Glutamatergic neuron (in vitro differentiated cells): Measurements from ENCODE around the gene RNASEL. TPM values are rescaled to one million over a fixed set of nuclear protein-coding genes. Genes with fewer than 3 reads are reported as not detected.

Experiments used
- DNase-seq: peaks from one replicate; pipeline ENCODE4 v3.0.0; 2022
- H3K27ac Mint-ChIP-seq: one replicate; pipeline ENCODE4 v1.8.0; 2020; ENCODE audit warnings: mild to moderate bottlenecking, mixed read lengths, inconsistent platforms; ENCODE audit not compliant: unreplicated experiment
- H3K27me3 Mint-ChIP-seq: one replicate; pipeline ENCODE4 v1.8.0; 2020; ENCODE audit warnings: mild to moderate bottlenecking, moderate library complexity, mixed read lengths, inconsistent platforms; ENCODE audit not compliant: unreplicated experiment
- H3K36me3 Mint-ChIP-seq: one replicate; pipeline ENCODE4 v1.8.0; 2020; ENCODE audit warnings: mild to moderate bottlenecking, mixed read lengths, inconsistent platforms; ENCODE audit not compliant: unreplicated experiment
- H3K4me1 Mint-ChIP-seq: one replicate; pipeline ENCODE4 v1.8.0; 2020; ENCODE audit warnings: mild to moderate bottlenecking, low read depth, mixed read lengths, inconsistent platforms; ENCODE audit not compliant: unreplicated experiment
- H3K4me3 Mint-ChIP-seq: one replicate; pipeline ENCODE4 v1.8.0; 2020; ENCODE audit warnings: mild to moderate bottlenecking, mixed read lengths, inconsistent platforms; ENCODE audit not compliant: unreplicated experiment
- H3K9me3 Mint-ChIP-seq: one replicate; pipeline ENCODE4 v1.8.0; 2020; ENCODE audit warnings: mild to moderate bottlenecking, moderate library complexity, mixed read lengths, inconsistent platforms; ENCODE audit not compliant: unreplicated experiment
- long read RNA-seq: library from polyadenylated mRNA; unstranded; transcript quantifications from one replicate; pipeline ENCODE4 v2.0.0, GENCODE V29; 2020; ENCODE audit not compliant: unreplicated experiment
- total RNA-seq: library from RNA; stranded (reverse); fragmentation: NEBNext Ultra II Directional; extraction: Animal tissue kit (Norgen Biotek cat#: 25700); gene quantifications from one replicate; pipeline ENCODE4 v1.2.1, GENCODE V29; 2021; ENCODE audit not compliant: unreplicated experiment
- TF ChIP-seq, protein P1 (sequence below): fragments of 200-600 bp; sonication (generic); IDR thresholded peaks from one replicate; pipeline ENCODE4 v1.5.0; 2021; ENCODE audit not compliant: partially characterized antibody, unreplicated experiment

RNASEL gene, protein sequence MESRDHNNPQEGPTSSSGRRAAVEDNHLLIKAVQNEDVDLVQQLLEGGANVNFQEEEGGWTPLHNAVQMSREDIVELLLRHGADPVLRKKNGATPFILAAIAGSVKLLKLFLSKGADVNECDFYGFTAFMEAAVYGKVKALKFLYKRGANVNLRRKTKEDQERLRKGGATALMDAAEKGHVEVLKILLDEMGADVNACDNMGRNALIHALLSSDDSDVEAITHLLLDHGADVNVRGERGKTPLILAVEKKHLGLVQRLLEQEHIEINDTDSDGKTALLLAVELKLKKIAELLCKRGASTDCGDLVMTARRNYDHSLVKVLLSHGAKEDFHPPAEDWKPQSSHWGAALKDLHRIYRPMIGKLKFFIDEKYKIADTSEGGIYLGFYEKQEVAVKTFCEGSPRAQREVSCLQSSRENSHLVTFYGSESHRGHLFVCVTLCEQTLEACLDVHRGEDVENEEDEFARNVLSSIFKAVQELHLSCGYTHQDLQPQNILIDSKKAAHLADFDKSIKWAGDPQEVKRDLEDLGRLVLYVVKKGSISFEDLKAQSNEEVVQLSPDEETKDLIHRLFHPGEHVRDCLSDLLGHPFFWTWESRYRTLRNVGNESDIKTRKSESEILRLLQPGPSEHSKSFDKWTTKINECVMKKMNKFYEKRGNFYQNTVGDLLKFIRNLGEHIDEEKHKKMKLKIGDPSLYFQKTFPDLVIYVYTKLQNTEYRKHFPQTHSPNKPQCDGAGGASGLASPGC
- 1.3 TPM for total RNA-seq
- long read RNA-seq, full-length matches to known transcripts, result 1 of 2 reads
- long read RNA-seq, partial matches to known transcripts, result 1 of 2 reads
- long read RNA-seq, other reads (novel, unspliced or antisense), result 0 of 2 reads

DNA sequence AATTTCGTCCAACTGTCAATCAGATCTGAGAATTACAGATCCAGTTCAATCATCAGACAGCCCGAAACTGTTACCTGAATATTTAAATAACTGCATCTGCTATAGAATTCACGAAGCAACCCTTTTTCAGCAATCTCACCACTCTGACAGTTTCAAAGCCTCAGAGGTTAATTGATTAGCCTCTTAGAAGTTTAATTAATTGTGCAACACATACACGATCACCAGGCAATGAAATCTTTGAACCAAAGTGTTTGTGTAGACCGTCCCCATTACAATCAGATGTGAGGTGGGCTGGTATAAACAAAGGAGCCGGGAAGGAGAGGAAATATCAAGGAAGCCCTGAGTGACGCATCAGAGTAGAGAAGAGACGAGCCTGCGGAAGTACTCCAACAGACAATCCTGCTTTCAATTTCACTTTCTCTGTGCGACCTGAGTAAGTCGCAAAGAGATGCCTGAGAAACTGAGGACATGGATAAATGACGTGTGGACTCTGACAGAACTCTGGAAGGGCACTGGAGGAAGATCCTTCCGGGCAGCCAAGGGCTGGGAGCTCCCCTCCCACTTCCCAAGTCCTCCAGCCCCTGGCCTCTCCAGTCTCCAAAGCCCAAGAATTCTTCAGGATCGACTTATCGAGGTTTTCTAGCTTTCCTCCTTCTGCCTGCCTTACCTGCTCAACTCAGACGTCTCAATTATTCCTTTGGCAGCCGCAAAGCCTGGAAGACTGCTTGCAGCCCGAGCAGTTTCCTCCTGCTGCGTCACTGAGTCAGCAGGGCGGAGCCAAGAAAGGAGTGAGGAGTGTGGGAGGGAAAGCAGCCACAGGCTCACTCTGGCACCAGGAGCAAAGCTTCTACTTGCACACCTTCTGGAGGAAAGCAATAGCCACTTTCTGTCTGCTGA lies at the start of gene RNASEL:
RNASEL (minus strand) TSS at position 757 of the 897 bp plus-strand sequence. CDS start 2,450 bp downstream, outside the sequence.
- no peaks in the 10 kb centered on the region for H3K36me3 Mint-ChIP-seq
- H3K4me1 Mint-ChIP-seq, result peaks cover 4% of the 10 kb centered on the region
- H3K27me3 Mint-ChIP-seq, result peaks cover 4% of the 10 kb centered on the region
- H3K9me3 Mint-ChIP-seq, result no peaks in the 10 kb centered on the region
- H3K27ac Mint-ChIP-seq, result peak within 1 kb of the TSS; percentile 26
- no peak for DNase-seq
- TF ChIP-seq, protein P1, sequence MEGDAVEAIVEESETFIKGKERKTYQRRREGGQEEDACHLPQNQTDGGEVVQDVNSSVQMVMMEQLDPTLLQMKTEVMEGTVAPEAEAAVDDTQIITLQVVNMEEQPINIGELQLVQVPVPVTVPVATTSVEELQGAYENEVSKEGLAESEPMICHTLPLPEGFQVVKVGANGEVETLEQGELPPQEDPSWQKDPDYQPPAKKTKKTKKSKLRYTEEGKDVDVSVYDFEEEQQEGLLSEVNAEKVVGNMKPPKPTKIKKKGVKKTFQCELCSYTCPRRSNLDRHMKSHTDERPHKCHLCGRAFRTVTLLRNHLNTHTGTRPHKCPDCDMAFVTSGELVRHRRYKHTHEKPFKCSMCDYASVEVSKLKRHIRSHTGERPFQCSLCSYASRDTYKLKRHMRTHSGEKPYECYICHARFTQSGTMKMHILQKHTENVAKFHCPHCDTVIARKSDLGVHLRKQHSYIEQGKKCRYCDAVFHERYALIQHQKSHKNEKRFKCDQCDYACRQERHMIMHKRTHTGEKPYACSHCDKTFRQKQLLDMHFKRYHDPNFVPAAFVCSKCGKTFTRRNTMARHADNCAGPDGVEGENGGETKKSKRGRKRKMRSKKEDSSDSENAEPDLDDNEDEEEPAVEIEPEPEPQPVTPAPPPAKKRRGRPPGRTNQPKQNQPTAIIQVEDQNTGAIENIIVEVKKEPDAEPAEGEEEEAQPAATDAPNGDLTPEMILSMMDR, result no peak
- peak within 1 kb of the TSS; percentile 86 for H3K4me3 Mint-ChIP-seq

DNA sequence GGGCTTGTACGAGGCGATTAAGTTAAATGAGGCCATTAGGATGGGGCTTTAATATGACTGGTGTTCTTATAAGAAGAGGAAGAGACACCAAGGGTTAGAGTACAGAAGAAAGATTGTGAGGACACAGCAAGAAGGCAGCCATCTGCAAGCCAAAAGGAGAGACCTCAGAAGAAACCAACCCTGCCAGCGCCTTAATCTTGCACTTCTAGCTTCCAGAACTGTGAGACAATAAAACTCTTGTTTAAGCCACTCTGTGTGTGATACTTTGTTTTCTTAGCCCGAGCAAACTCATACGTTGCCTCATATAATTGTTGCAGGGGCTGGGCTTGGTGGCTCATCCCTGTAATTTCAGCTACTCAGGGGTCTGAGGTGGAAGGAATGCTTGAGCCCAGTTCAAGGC lies 48.7 kb upstream of the RNASEL start:
- TF ChIP-seq, protein P1, result no peak
- H3K4me3 Mint-ChIP-seq, result no peak overlapping the region

DNA sequence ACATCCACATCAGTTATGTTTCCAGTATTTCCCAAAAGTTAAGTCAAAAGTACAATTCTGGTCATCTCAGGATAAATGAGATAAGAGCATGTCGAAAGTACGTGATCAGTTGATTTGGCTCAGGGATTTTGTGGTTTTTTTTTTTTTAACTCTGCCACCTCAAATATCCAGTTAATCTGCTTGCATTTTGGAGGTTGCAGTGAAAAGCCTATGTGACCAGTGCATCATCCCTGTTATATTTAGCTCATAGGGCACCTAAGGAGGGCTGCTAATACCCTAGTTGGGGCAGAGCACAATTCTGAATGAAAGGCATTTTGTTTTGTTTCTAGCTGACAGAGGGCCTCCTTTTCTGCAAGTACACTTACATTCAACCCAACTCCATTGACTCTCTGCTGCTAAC lies 46.8 kb upstream of the RNASEL start:
- TF ChIP-seq, protein P1, result no peak
- Mint-ChIP-seq H3K4me3 (no peak overlapping the region), H3K4me1 (peaks cover 27% of the 10 kb centered on the region)

More for the DNA sequence above, 48.7 kb upstream of the RNASEL start:
- no peak overlapping the region for H3K27ac Mint-ChIP-seq
- peaks cover 17% of the 10 kb centered on the region for H3K9me3 Mint-ChIP-seq
- H3K36me3 Mint-ChIP-seq, result no peaks in the 10 kb centered on the region
- DNase-seq, result no peak
- H3K27me3 Mint-ChIP-seq, result peaks cover 15% of the 10 kb centered on the region
- H3K4me1 Mint-ChIP-seq, result peaks cover 26% of the 10 kb centered on the region

DNA sequence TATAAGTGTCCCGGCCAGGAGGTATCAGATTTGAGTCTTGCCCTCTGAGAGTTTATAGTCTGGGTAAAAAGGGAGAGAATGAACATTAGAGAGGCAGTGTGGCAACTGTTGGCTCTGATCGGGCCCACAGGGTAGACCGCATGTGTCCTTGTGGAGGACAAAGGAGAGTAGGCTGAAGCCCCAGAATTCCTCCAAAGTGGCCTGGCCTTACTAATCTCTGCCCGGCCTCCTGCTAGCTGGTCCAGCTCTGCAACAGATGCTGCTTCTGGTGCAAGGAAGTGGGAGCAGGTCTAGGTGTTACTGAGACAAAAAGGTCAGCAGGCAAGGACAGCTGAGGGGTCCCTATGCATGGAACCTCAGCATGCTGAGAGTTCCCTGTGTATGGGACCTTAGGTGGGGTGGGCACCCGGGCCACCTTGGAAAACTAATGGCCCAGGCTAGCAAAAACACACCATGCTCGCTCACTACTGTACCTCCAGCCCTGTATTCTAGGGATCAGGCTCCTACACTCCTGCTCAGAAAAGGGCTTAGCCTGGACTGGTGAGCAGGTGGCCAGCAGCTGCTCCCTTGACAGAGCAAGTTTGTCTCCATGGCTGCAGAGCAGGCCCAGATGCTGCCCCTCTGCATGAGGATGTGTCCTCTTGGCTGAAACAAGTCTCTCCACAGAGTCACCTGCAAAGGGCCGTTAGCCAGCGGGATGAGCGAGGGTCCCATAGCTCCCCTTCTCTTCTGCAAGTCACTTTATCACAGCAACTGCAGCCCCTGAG lies 45.4 kb upstream of the RNASEL start:
- TF ChIP-seq, protein P1, result no peak
- no peaks in the 10 kb centered on the region for H3K36me3 Mint-ChIP-seq
- H3K9me3 Mint-ChIP-seq, result peaks cover 17% of the 10 kb centered on the region
- peak overlapping the region; percentile 14 for H3K4me3 Mint-ChIP-seq
- H3K27ac Mint-ChIP-seq, result peak overlapping the region; percentile 93
- H3K4me1 Mint-ChIP-seq, result peaks cover 28% of the 10 kb centered on the region
- DNase-seq, result peak; percentile 72
- H3K27me3 Mint-ChIP-seq, result peaks cover 16% of the 10 kb centered on the region

More for the DNA sequence above, 46.8 kb upstream of the RNASEL start:
- no peak for DNase-seq
- H3K27ac Mint-ChIP-seq, result peak overlapping the region; percentile 46
- no peaks in the 10 kb centered on the region for H3K36me3 Mint-ChIP-seq
- H3K9me3 Mint-ChIP-seq, result peaks cover 17% of the 10 kb centered on the region
- H3K27me3 Mint-ChIP-seq, result peaks cover 16% of the 10 kb centered on the region
